Adrenal gland (tissue), 12 donors: ENCODE results near the gene SYT7. TPM values are rescaled to one million over a fixed set of nuclear protein-coding genes. Genes with fewer than 3 reads are reported as not detected.

Experiments used
- DNase-seq, 7 donors: peaks; one replicate each; pipeline ENCODE4 v3.0.0-alpha.2; 2019 to 2020
- H3K27ac ChIP-seq, 5 donors: fragments of 200-600 bp; sonication (generic) in 4 of 5; 1 replicate in 3 of 5; 2 replicates in 2 of 5; pipeline versions ENCODE4 v1.5.1 to v1.8.0; 2016 to 2020; ENCODE audit warnings: mild to moderate bottlenecking in 1 of 5
- H3K27me3 ChIP-seq: fragments of 200-600 bp; 2 replicates; pipeline ENCODE4 v1.8.0; 2021
- H3K36me3 ChIP-seq, 2 donors: fragments of 200-600 bp; replicated peaks in 1 of 2; 1 replicate in 1 of 2; 2 replicates in 1 of 2; pipeline versions ENCODE4 v1.5.1 to v1.8.0; 2018 to 2022
- H3K4me1 ChIP-seq, 2 donors: fragments of 200-600 bp; replicated peaks in 1 of 2; 1 replicate in 1 of 2; 2 replicates in 1 of 2; pipeline versions ENCODE4 v1.5.1 to v1.8.0; 2018 to 2021
- H3K4me3 ChIP-seq, 4 donors: fragments of 200-600 bp; sonication (generic) in 3 of 4; one replicate each; pipeline ENCODE4 v1.5.1; 2016 to 2018
- H3K9me3 ChIP-seq, 3 donors: fragments of 200-600 bp; sonication (generic) in 1 of 3; replicated peaks in 1 of 3; 1 replicate in 2 of 3; 2 replicates in 1 of 3; pipeline versions ENCODE4 v1.5.1 to v1.8.0; 2016 to 2021
- POLR2A ChIP-seq, 2 donors: fragments of 450-650 bp; IDR thresholded peaks; one replicate each; pipeline ENCODE4 v1.6.1; 2017; ENCODE audit warnings: antibody characterized with exemption in 2 of 2, mild to moderate bottlenecking in 2 of 2, moderate library complexity in 1 of 2
- WGBS, 4 donors: extraction: QIAGEN DNeasy Blood & Tissue Kit in 2 of 4; methylation state at CpG; one replicate each; pipeline versions ENCODE4 v1.1.5 to v1.1.7; 2013 to 2017; 5-methylcytosine and 5-hydroxymethylcytosine counted together
- intact Hi-C, 2 donors: fragments of 100-400 bp; cut with DNase I; formaldehyde crosslinking; loops; one replicate each; pipeline versions ENCODE4 v1.14.1 to v1.15.0; 2022 to 2023
- polyA plus RNA-seq, 3 donors: library from polyadenylated mRNA; stranded (reverse); fragments of 200-250 nt in 2 of 3; fragments of 350-450 nt in 1 of 3; fragmentation: Illumina TruSeq in 1 of 3; extraction: RNeasy Lipid Tissue Mini Kit (QIAGEN cat#74804) in 1 of 3; gene quantifications; one replicate each; pipeline ENCODE4 v1.2.3, GENCODE V29; 2013 to 2014
- total RNA-seq, 9 donors: library from RNA; depleted of rRNA in 4 of 9; stranded (reverse); fragments of >200 nt in 4 of 9; fragments of 120-200 nt in 1 of 9; fragmentation: NEBNext Ultra II Directional in 1 of 9; extraction: Animal tissue kit (Norgen Biotek cat#: 25700) in 1 of 9; gene quantifications; one replicate each; pipeline versions ENCODE4 v1.1.0 to v1.2.4, GENCODE V29; 2013 to 2023
- TF ChIP-seq, protein P1 (sequence below), 6 experiments: fragments of 450-650 bp in 4 of 6; fragments of 200-600 bp in 2 of 6; sonication (generic) in 1 of 6; IDR thresholded peaks; 1 replicate in 5 of 6; 2 replicates in 1 of 6; pipeline versions ENCODE4 v1.5.1 to v1.8.0; 2016 to 2021; ENCODE audit warnings: antibody characterized with exemption in 6 of 6, mild to moderate bottlenecking in 2 of 6, moderate library complexity in 1 of 6
- donor health status: healthy with polysubstance abuse.
- donor health status: Bipolar disorder and iron deficiency.
- donor health status: DM: yes; HTN: yes; CAD: no.
- donor health status: DM: no; HTN: no; CAD: no.
- donor health status: DM: no; HTN: no; CAD: no.
- donor health status: DM: yes; HTN: yes; CAD: no.

SYT7 gene
- total and polyA plus RNA-seq, 12 donors = 0.09 to 6.8 (median 1.3) TPM; not detected in 1

- Histone ChIP-seq H3K4me3 (no peak overlapping the region), H3K27ac (no peak overlapping the region), H3K27me3 (peaks cover 15% of the 10 kb centered on the region), H3K9me3 (no peaks in the 10 kb centered on the region), H3K36me3 (no peaks in the 10 kb centered on the region), H3K4me1 (peaks cover 0 to 4% of the 10 kb centered on the region in 2 donors)
- 61 to 71% (median 66%) methylated on average over 8 of the region's 8 CpGs for WGBS, 4 donors
- no peak for DNase-seq
- intact Hi-C loops = no loop called here
- no peak for TF ChIP-seq POLR2A (IDR thresholded peaks at IDR 0.05)
- TF ChIP-seq, protein P1, sequence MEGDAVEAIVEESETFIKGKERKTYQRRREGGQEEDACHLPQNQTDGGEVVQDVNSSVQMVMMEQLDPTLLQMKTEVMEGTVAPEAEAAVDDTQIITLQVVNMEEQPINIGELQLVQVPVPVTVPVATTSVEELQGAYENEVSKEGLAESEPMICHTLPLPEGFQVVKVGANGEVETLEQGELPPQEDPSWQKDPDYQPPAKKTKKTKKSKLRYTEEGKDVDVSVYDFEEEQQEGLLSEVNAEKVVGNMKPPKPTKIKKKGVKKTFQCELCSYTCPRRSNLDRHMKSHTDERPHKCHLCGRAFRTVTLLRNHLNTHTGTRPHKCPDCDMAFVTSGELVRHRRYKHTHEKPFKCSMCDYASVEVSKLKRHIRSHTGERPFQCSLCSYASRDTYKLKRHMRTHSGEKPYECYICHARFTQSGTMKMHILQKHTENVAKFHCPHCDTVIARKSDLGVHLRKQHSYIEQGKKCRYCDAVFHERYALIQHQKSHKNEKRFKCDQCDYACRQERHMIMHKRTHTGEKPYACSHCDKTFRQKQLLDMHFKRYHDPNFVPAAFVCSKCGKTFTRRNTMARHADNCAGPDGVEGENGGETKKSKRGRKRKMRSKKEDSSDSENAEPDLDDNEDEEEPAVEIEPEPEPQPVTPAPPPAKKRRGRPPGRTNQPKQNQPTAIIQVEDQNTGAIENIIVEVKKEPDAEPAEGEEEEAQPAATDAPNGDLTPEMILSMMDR (IDR thresholded peaks at IDR 0.05) = no peak
These were observed 77.6 kb downstream of the SYT7 start for GRCh38 chr11:61503135-61503770.

DNA sequence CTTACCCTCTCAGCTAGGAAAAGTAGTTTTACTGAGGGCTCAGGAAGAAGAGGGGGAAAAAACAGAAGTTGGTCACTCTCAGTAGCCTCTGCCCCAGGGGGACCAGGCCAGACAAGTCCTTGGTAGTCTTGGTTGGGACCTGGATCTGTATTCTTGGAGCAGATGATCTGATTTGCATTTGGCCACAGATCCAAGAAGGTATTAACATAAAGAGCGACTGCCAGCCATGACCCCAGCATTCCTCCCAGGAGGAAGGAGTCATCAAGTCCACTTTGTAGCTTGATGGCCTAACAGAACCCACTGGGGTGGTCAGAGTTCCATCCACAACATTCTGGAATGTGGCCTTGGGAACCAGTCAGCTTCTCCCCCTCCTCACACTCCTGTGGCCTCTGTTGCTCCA is 78.4 kb downstream of the SYT7 start:
- intact Hi-C loops = no loop called here
- DNase-seq = no peak
- Histone ChIP-seq H3K27me3 (peaks cover 7% of the 10 kb centered on the region), H3K36me3 (no peaks in the 10 kb centered on the region), H3K9me3 (no peaks in the 10 kb centered on the region), H3K4me3 (no peak overlapping the region), H3K27ac (no peak overlapping the region), H3K4me1 (no peaks in the 10 kb centered on the region)
- TF ChIP-seq, protein P1 (IDR thresholded peaks at IDR 0.05) = no peak
- TF ChIP-seq POLR2A (IDR thresholded peaks at IDR 0.05) = no peak
- 83 to 100% (median 98%) methylated on average over 1 of the region's 1 CpG for WGBS, 4 donors

- H3K27ac ChIP-seq = no peak overlapping the region
- no peaks in the 10 kb centered on the region for H3K9me3 ChIP-seq
- intact Hi-C loops = no loop called here
- H3K4me3 ChIP-seq = no peak overlapping the region
- no peaks in the 10 kb centered on the region for H3K4me1 ChIP-seq
- DNase-seq = no peak
- 78 to 85% (median 83%) methylated on average over 12 of the region's 12 CpGs for WGBS, 4 donors
- TF ChIP-seq, protein P1 (IDR thresholded peaks at IDR 0.05) = no peak
- no peak for TF ChIP-seq POLR2A (IDR thresholded peaks at IDR 0.05)
- H3K36me3 ChIP-seq = no peaks in the 10 kb centered on the region
- H3K27me3 ChIP-seq = no peaks in the 10 kb centered on the region
These were observed 80.9 kb downstream of the SYT7 start for GRCh38 chr11:61499816-61500491.

- 83 to 87% (median 85%) methylated on average over 9 to 15 of the region's 15 CpGs for WGBS, 4 donors
- no peaks in the 10 kb centered on the region for H3K36me3 ChIP-seq
- no peak overlapping the region for H3K4me3 ChIP-seq
- no peaks in the 10 kb centered on the region for H3K9me3 ChIP-seq
- intact Hi-C loops = no loop called here
- TF ChIP-seq, protein P1 (IDR thresholded peaks at IDR 0.05) = no peak
- TF ChIP-seq POLR2A (IDR thresholded peaks at IDR 0.05) = no peak
- H3K27me3 ChIP-seq = no peaks in the 10 kb centered on the region
- no peak for DNase-seq
- peaks cover 0 to 4% of the 10 kb centered on the region in 2 donors for H3K4me1 ChIP-seq
- H3K27ac ChIP-seq = no peak overlapping the region
These were observed 82.0 kb downstream of the SYT7 start for GRCh38 chr11:61498767-61499341.
